Measurements from ENCODE around the gene DOHH. TPM values are rescaled to one million over a fixed set of nuclear protein-coding genes. Genes with fewer than 3 reads are reported as not detected.
A peak's percentile ranks its signal among the peaks of the same experiment; 100 is the strongest.

Gene DOHH
- total RNA-seq, 3 donors from 2014 or later: 39.2 to 49.9 (median 42.9) TPM

DNA sequence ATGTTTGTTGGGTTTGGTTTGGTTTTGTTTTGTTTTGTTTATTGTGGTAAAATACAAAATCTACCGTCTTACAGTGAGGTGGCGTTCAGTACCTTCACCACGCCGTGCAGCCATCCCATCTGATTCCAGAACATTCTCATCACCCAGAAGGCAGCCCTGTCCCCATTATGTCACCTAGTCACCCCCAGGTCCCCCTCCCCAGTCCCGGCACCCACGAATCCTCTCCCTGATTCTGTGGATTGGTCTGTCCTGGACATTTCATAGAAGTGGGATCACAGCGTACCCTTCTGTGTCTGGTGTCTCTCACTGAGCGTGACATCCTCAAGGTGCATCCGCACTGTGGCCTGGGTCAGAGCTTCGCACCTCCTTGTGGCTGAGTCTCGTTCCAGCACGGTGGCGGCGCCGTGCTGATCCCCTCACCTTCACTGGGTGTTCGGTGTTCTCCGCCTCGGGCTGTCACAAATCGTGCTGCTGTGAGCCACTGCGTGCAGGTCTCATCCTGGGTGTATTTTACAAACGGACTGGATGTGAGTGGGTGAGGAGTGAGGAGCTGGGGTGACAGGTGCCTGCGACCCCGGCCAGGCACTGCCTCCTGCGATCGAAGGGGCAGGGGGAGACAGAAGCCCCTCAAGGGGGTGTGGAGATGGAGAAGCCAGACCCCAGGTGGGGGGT is 37.9 kb upstream of the DOHH start:
- ATAC-seq: no peak

GRCh38 chr19:3537438-3538240 is 37.2 kb upstream of the DOHH start:
- no peak for DNase-seq
- no peak overlapping the region for H3K4me3 Mint-ChIP-seq
- H3K36me3 Mint-ChIP-seq (ENCODE audit: insufficient read depth): peaks cover 13% of the 10 kb centered on the region
- H3K9me3 Mint-ChIP-seq: no peaks in the 10 kb centered on the region
- no peaks in the 10 kb centered on the region for H3K27me3 Mint-ChIP-seq (ENCODE audit: low read depth)
- peak in 1 of 2 donors; percentile 17 for ATAC-seq
- no peaks in the 10 kb centered on the region for H3K4me1 Mint-ChIP-seq (ENCODE audit: low read depth)

More for the DNA sequence above, 37.9 kb upstream of the DOHH start:
- H3K4me3 Mint-ChIP-seq: no peak overlapping the region
- no peaks in the 10 kb centered on the region for H3K27me3 Mint-ChIP-seq (ENCODE audit: low read depth)
- peaks cover 13% of the 10 kb centered on the region for H3K36me3 Mint-ChIP-seq (ENCODE audit: insufficient read depth)
- no peak for DNase-seq
- H3K9me3 Mint-ChIP-seq: no peaks in the 10 kb centered on the region
- no peaks in the 10 kb centered on the region for H3K4me1 Mint-ChIP-seq (ENCODE audit: low read depth)

DNA sequence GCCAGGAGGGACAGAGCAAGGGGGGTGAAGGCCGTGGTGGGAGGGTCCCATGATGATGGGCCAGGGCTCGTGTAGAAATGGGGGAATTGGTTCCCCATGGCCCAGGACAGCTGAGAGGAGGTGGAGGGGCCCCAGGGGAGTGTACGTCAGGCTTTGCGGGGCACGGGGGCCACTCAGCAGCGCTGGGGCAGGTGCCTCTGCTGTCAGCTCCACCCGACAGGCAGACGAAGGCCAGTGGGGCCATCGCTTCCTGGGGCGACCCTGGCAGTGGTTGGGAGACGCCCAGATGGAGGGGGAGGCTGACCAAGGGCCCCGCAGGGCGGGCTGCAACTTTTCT is 36.6 kb upstream of the DOHH start:
- Mint-ChIP-seq H3K36me3 (ENCODE audit: insufficient read depth) (peaks cover 15% of the 10 kb centered on the region), H3K4me3 (no peak overlapping the region), H3K27me3 (ENCODE audit: low read depth) (no peaks in the 10 kb centered on the region), H3K9me3 (no peaks in the 10 kb centered on the region), H3K4me1 (ENCODE audit: low read depth) (no peaks in the 10 kb centered on the region)
- no peak for DNase-seq
- no peak for ATAC-seq

GRCh38 chr19:3536429-3537100 is 36.1 kb upstream of the DOHH start:
- Mint-ChIP-seq H3K4me3 (no peak overlapping the region), H3K36me3 (ENCODE audit: insufficient read depth) (peaks cover 15% of the 10 kb centered on the region), H3K27me3 (ENCODE audit: low read depth) (no peaks in the 10 kb centered on the region), H3K9me3 (no peaks in the 10 kb centered on the region), H3K4me1 (ENCODE audit: low read depth) (no peaks in the 10 kb centered on the region)
- DNase-seq (no peak), ATAC-seq (no peak)

DNA sequence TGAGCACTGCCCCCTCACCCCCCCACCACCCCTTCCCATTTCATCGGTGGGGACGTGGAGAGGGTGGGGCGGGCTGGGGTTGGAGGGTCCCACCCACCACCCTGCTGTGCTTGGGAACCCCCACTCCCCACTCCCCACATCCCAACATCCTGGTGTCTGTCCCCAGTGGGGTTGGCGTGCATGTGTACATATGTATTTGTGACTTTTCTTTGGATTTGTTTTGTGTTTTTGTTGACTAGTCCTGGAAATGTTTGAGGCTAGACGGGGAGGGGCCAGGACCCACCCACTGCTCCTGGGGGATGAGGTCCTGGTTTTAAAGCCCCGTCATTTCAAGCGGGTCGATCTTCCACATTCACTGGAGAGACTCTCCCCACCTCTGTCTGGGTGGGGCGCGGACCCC is 35.5 kb upstream of the DOHH start:
- no peak for DNase-seq
- Mint-ChIP-seq H3K36me3 (ENCODE audit: insufficient read depth) (peaks cover 18% of the 10 kb centered on the region), H3K9me3 (no peaks in the 10 kb centered on the region), H3K27me3 (ENCODE audit: low read depth) (no peaks in the 10 kb centered on the region), H3K4me1 (ENCODE audit: low read depth) (no peaks in the 10 kb centered on the region), H3K4me3 (no peak overlapping the region)
- ATAC-seq: no peak

- Mint-ChIP-seq H3K36me3 (ENCODE audit: insufficient read depth) (peaks cover 18% of the 10 kb centered on the region), H3K4me3 (no peak overlapping the region), H3K4me1 (ENCODE audit: low read depth) (no peaks in the 10 kb centered on the region), H3K9me3 (no peaks in the 10 kb centered on the region), H3K27me3 (ENCODE audit: low read depth) (no peaks in the 10 kb centered on the region)
- DNase-seq: no peak
- ATAC-seq: peak in 1 of 2 donors; percentile 6
Observed at GRCh38 chr19:3535563-3535965, 35.1 kb upstream of the DOHH start.

- DNase-seq: no peak
- peaks cover 18% of the 10 kb centered on the region for H3K36me3 Mint-ChIP-seq (ENCODE audit: insufficient read depth)
- no peaks in the 10 kb centered on the region for H3K4me1 Mint-ChIP-seq (ENCODE audit: low read depth)
- no peak overlapping the region for H3K4me3 Mint-ChIP-seq
- H3K27me3 Mint-ChIP-seq (ENCODE audit: low read depth): no peaks in the 10 kb centered on the region
- no peaks in the 10 kb centered on the region for H3K9me3 Mint-ChIP-seq
- ATAC-seq: peak in 1 of 2 donors; percentile 8
Observed at GRCh38 chr19:3535235-3535535, 34.7 kb upstream of the DOHH start.

GRCh38 chr19:3534375-3535234 is 34.1 kb upstream of the DOHH start:
- H3K4me1 Mint-ChIP-seq (ENCODE audit: low read depth): no peaks in the 10 kb centered on the region

DNA sequence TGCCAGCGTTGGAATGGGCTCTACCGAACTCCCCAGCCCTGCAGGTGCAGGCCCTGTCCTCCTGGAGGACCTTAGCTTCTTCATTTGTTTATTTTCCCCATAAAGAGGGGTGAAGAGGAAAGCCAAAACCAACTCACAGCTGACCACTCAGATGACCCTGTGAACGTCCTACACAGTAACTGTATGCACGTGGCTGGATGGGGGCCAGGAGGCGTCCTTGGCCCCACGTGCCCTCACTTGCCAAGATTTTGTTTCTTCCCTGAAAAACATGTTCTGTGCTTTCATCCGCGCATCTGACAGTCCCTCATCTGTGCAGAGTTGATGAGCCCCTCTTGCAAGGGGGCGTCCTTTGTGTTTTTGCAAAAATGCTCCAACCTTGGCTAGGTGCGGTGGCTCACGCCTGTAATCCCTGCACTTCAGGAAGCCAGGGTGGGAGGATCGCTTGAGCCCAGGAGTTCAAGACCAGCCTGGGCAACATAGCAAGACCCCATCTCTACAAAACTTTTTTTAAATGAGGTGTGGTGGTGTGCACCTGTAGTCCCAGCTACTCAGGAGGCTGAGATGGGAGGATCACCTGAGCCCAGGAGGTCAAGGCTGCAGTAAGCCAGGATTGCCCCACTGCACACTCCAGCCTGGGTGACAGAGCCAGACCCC is 33.2 kb upstream of the DOHH start:
- ATAC-seq (no peak), DNase-seq (no peak)
- H3K36me3 Mint-ChIP-seq (ENCODE audit: insufficient read depth): peaks cover 18% of the 10 kb centered on the region
- no peaks in the 10 kb centered on the region for H3K9me3 Mint-ChIP-seq
- no peaks in the 10 kb centered on the region for H3K4me1 Mint-ChIP-seq (ENCODE audit: low read depth)
- no peak overlapping the region for H3K4me3 Mint-ChIP-seq
- no peaks in the 10 kb centered on the region for H3K27me3 Mint-ChIP-seq (ENCODE audit: low read depth)

More at GRCh38 chr19:3534375-3535234, 34.1 kb upstream of the DOHH start:
- peaks cover 18% of the 10 kb centered on the region for H3K36me3 Mint-ChIP-seq (ENCODE audit: insufficient read depth)
- ATAC-seq: no peak
- DNase-seq: no peak
- no peaks in the 10 kb centered on the region for H3K27me3 Mint-ChIP-seq (ENCODE audit: low read depth)
- no peaks in the 10 kb centered on the region for H3K9me3 Mint-ChIP-seq
- H3K4me3 Mint-ChIP-seq: no peak overlapping the region

DNA sequence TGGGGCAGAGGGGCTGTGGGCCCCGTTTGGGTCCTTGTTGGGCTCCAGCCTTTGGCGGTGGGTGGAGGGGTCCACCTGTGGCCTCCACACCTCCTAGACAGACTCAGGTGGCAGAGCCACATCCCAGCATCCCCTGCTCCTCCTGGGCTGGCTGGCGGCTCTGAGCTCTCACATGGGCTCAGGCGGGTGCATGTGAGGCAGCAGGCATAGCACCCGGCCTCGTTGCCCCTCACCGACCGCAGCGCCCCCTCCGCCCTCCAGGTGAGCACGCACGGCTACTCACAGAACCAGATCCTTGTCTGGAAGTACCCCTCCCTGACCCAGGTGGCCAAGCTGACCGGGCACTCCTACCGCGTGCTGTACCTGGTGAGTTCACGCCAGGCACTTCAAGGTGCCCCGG is 32.6 kb upstream of the DOHH start:
- ATAC-seq (no peak), DNase-seq (no peak)
- Mint-ChIP-seq H3K4me1 (ENCODE audit: low read depth) (no peaks in the 10 kb centered on the region), H3K4me3 (no peak overlapping the region), H3K36me3 (ENCODE audit: insufficient read depth) (peaks cover 15% of the 10 kb centered on the region), H3K27me3 (ENCODE audit: low read depth) (no peaks in the 10 kb centered on the region), H3K9me3 (no peaks in the 10 kb centered on the region)

- no peak for DNase-seq
- Mint-ChIP-seq H3K4me1 (ENCODE audit: low read depth) (no peaks in the 10 kb centered on the region), H3K9me3 (no peaks in the 10 kb centered on the region), H3K4me3 (no peak overlapping the region), H3K27me3 (ENCODE audit: low read depth) (no peaks in the 10 kb centered on the region), H3K36me3 (ENCODE audit: insufficient read depth) (peaks cover 15% of the 10 kb centered on the region)
- ATAC-seq: no peak
Observed at GRCh38 chr19:3532154-3532786, 31.8 kb upstream of the DOHH start.

- Mint-ChIP-seq H3K4me3 (no peak overlapping the region), H3K27me3 (ENCODE audit: low read depth) (no peaks in the 10 kb centered on the region), H3K9me3 (no peaks in the 10 kb centered on the region), H3K4me1 (ENCODE audit: low read depth) (no peaks in the 10 kb centered on the region), H3K36me3 (ENCODE audit: insufficient read depth) (peaks cover 15% of the 10 kb centered on the region)
- ATAC-seq: no peak
- DNase-seq: no peak
Observed at GRCh38 chr19:3531716-3532115, 31.2 kb upstream of the DOHH start.

GRCh38 chr19:3530389-3530788 is 29.9 kb upstream of the DOHH start:
- ATAC-seq (no peak), DNase-seq (no peak)
- Mint-ChIP-seq H3K9me3 (no peaks in the 10 kb centered on the region), H3K4me1 (ENCODE audit: low read depth) (no peaks in the 10 kb centered on the region), H3K4me3 (no peak overlapping the region), H3K36me3 (ENCODE audit: insufficient read depth) (peaks cover 13% of the 10 kb centered on the region), H3K27me3 (ENCODE audit: low read depth) (no peaks in the 10 kb centered on the region)

Data from activated T-cell treated with anti-CD3 and anti-CD28 coated beads, Interleukin-2, amount 50 U/mL, for 4 hours (primary cell).